Colonic mucosa (tissue), 4 donors: ENCODE results near the gene LMO2. TPM values are rescaled to one million over a fixed set of nuclear protein-coding genes. Genes with fewer than 3 reads are reported as not detected.
A peak's percentile ranks its signal among the peaks of the same experiment; 100 is the strongest.

Source experiments
- DNase-seq: peaks from one replicate; pipeline ENCODE4 v3.0.0-alpha.2; 2020
- H3K27ac ChIP-seq: fragments of 200-600 bp; one replicate; pipeline ENCODE4 v1.8.0; 2021
- H3K27me3 ChIP-seq: fragments of 200-600 bp; one replicate; pipeline ENCODE4 v1.8.0; 2021
- H3K36me3 ChIP-seq: fragments of 200-600 bp; one replicate; pipeline ENCODE4 v1.8.0; 2021
- H3K4me1 ChIP-seq: fragments of 200-600 bp; one replicate; pipeline ENCODE4 v1.8.0; 2021; ENCODE audit warnings: mild to moderate bottlenecking
- H3K4me3 ChIP-seq: fragments of 200-600 bp; one replicate; pipeline ENCODE4 v1.8.0; 2021
- H3K9ac ChIP-seq, 2 donors: one replicate each; pipeline ENCODE4 v1.7.0; 2013; ENCODE audit warnings: control low read depth in 2 of 2, low read depth in 2 of 2, low read length in 2 of 2
- H3K9me3 ChIP-seq: fragments of 200-600 bp; one replicate; pipeline ENCODE4 v1.8.0; 2021
- intact Hi-C: fragments of 100-400 bp; cut with DNase I; formaldehyde crosslinking; loops from one replicate; pipeline ENCODE4 v1.14.1; 2022
- total RNA-seq, 2 donors: library from RNA; stranded (reverse); fragmentation: NEBNext Ultra II Directional in 1 of 2; extraction: Animal tissue kit (Norgen Biotek cat#: 25700) in 1 of 2; gene quantifications; one replicate each; pipeline ENCODE4 v1.2.1, GENCODE V29; 2021
- TF ChIP-seq, protein P1 (sequence below): fragments of 200-600 bp; IDR thresholded peaks from one replicate; pipeline ENCODE4 v1.8.0; 2022; ENCODE audit warnings: antibody characterized with exemption, mild to moderate bottlenecking
- donor health status: healthy.
- donor health status: DM: no; HTN: no; CAD: no.
- donor health status: DM: no; HTN: no; CAD: no.

Gene LMO2
- total RNA-seq, 2 donors from 2014 or later = 7.2 to 11.3 TPM

GRCh38 chr11:33868647-33869461, 23.0 kb downstream of the LMO2 start:
- Histone ChIP-seq H3K27ac (peak overlapping the region; percentile 36), H3K9me3 (no peaks in the 10 kb centered on the region), H3K36me3 (no peaks in the 10 kb centered on the region), H3K4me1 (no peaks in the 10 kb centered on the region), H3K9ac (peak overlapping the region; percentile 35 to 43), H3K4me3 (peak overlapping the region; percentile 51), H3K27me3 (peaks cover 24% of the 10 kb centered on the region)
- no peak for DNase-seq
- TF ChIP-seq, protein P1, sequence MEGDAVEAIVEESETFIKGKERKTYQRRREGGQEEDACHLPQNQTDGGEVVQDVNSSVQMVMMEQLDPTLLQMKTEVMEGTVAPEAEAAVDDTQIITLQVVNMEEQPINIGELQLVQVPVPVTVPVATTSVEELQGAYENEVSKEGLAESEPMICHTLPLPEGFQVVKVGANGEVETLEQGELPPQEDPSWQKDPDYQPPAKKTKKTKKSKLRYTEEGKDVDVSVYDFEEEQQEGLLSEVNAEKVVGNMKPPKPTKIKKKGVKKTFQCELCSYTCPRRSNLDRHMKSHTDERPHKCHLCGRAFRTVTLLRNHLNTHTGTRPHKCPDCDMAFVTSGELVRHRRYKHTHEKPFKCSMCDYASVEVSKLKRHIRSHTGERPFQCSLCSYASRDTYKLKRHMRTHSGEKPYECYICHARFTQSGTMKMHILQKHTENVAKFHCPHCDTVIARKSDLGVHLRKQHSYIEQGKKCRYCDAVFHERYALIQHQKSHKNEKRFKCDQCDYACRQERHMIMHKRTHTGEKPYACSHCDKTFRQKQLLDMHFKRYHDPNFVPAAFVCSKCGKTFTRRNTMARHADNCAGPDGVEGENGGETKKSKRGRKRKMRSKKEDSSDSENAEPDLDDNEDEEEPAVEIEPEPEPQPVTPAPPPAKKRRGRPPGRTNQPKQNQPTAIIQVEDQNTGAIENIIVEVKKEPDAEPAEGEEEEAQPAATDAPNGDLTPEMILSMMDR = no peak
- intact Hi-C loops = no loop called here

DNA sequence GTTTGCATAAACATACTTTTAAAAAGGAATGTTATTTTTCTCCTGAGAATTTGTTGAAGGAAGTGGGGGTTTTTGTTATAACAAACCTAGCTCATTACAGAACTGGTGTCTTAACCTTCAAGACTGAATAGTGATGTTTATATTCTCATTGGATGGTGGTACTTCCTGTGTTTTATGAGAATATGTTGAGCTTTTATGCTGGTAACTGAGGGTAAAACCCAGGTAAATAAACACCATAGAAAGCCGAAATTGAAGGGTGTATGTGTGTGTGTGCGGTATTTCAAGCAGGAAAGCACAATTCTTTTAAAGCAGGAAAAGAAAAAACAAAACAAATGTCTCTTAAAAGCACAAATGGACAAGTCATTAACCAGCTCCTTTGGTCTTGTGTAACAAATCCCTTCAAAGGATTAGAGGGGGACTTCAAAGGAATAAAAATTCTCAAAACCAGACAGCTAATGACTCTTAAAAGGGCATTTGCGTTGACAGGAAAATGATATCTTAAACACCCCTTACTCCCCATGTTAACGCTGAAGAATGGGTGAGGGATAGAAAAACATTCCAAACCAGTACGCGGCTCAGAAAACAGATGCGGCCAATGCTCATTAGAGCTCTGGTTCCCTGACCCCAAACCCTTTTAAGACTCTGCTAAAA, 23.8 kb downstream of the LMO2 start:
- peak overlapping the region; percentile 51 for H3K4me3 ChIP-seq
- no peaks in the 10 kb centered on the region for H3K9me3 ChIP-seq
- DNase-seq = no peak
- intact Hi-C loops = no loop called here
- H3K27ac ChIP-seq = no peak overlapping the region
- H3K27me3 ChIP-seq = peaks cover 24% of the 10 kb centered on the region
- TF ChIP-seq, protein P1 = no peak
- peak overlapping the region; percentile 35 to 43 for H3K9ac ChIP-seq
- no peaks in the 10 kb centered on the region for H3K4me1 ChIP-seq
- H3K36me3 ChIP-seq = no peaks in the 10 kb centered on the region

DNA sequence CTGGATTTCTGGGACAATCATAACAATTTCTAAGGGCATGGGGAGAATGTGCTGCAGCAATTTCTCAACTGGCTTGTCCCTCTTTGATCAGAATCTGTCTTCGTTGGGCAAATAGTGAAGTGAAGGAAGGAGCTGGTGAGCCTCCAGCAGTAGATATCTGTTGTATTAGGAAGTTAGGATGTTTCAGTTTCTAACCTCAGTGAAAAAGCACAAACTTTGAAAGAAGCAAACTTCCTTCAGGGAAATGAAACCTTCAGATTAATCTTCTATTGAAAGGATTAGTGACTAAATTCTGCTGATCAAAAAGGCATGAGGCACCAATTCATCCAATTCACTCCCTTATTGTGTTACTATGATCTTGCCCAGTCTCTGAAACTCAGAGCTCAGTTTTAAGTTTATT, 24.3 kb downstream of the LMO2 start:
- H3K27ac ChIP-seq = no peak overlapping the region
- no peaks in the 10 kb centered on the region for H3K4me1 ChIP-seq
- H3K9me3 ChIP-seq = no peaks in the 10 kb centered on the region
- DNase-seq = no peak
- no peaks in the 10 kb centered on the region for H3K36me3 ChIP-seq
- TF ChIP-seq, protein P1 = no peak
- no peak overlapping the region for H3K9ac ChIP-seq
- no peak overlapping the region for H3K4me3 ChIP-seq
- intact Hi-C loops = no loop called here
- peaks cover 24% of the 10 kb centered on the region for H3K27me3 ChIP-seq

- DNase-seq = no peak
- Histone ChIP-seq H3K27me3 (peaks cover 21% of the 10 kb centered on the region), H3K9ac (no peak overlapping the region), H3K27ac (no peak overlapping the region), H3K9me3 (no peaks in the 10 kb centered on the region), H3K4me1 (no peaks in the 10 kb centered on the region), H3K36me3 (no peaks in the 10 kb centered on the region), H3K4me3 (no peak overlapping the region)
- intact Hi-C loops = no loop called here
- TF ChIP-seq, protein P1 = no peak
These were observed 24.9 kb downstream of the LMO2 start for GRCh38 chr11:33866936-33867335.

GRCh38 chr11:33864479-33864878, 27.4 kb downstream of the LMO2 start:
- peaks cover 11% of the 10 kb centered on the region for H3K27me3 ChIP-seq
- intact Hi-C loops = no loop called here
- H3K9me3 ChIP-seq = no peaks in the 10 kb centered on the region
- no peak for DNase-seq
- no peaks in the 10 kb centered on the region for H3K36me3 ChIP-seq
- no peak overlapping the region for H3K27ac ChIP-seq
- no peak overlapping the region for H3K4me3 ChIP-seq
- no peak overlapping the region for H3K9ac ChIP-seq
- TF ChIP-seq, protein P1 = no peak
- H3K4me1 ChIP-seq = no peaks in the 10 kb centered on the region
